ENCODE data around the gene RTF1.

DNA sequence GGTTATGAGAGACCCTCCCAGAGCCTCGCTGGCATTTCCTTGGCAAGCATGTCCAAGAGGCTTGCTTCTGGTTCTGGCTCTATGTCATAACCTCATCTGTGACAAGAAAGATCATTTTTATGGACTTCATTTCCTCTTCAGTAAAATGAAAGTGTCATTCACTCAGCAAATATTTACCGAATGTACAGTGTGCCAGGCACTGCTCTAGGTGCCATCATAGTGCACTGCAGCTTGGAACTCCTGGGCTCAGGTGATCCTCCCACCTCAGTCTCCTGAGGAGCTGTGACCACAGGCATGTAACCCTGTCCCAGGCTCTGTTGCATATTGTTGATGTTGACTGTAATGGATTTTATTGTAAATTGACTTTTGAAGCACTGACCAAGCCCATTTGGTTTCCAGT lies 58.0 kb downstream of the RTF1 start:
- TF ChIP-seq, protein P1, sequence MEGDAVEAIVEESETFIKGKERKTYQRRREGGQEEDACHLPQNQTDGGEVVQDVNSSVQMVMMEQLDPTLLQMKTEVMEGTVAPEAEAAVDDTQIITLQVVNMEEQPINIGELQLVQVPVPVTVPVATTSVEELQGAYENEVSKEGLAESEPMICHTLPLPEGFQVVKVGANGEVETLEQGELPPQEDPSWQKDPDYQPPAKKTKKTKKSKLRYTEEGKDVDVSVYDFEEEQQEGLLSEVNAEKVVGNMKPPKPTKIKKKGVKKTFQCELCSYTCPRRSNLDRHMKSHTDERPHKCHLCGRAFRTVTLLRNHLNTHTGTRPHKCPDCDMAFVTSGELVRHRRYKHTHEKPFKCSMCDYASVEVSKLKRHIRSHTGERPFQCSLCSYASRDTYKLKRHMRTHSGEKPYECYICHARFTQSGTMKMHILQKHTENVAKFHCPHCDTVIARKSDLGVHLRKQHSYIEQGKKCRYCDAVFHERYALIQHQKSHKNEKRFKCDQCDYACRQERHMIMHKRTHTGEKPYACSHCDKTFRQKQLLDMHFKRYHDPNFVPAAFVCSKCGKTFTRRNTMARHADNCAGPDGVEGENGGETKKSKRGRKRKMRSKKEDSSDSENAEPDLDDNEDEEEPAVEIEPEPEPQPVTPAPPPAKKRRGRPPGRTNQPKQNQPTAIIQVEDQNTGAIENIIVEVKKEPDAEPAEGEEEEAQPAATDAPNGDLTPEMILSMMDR (IDR thresholded peaks at IDR 0.05): no peak
- no peak for TF ChIP-seq POLR2AphosphoS5 (IDR thresholded peaks at IDR 0.05)
- TF ChIP-seq EP300 (IDR thresholded peaks at IDR 0.05): no peak
